HepG2 (cell line): ENCODE data around the gene MSMB. TPM values are rescaled to one million over a fixed set of nuclear protein-coding genes. Genes with fewer than 3 reads are reported as not detected.

Experiments
- ASH2L ChIP-seq: fragments of 300-600, 200-600 bp; sonication (generic); IDR thresholded peaks from 2 replicates; pipeline ENCODE4 v1.7.0; 2017; ENCODE audit warnings: low read depth, mild to moderate bottlenecking, moderate library complexity, mixed read lengths, low read length; ENCODE audit not compliant: insufficient read length
- ATRX ChIP-seq: sonication (generic); formaldehyde crosslinking; IDR thresholded peaks from 2 replicates; pipeline ENCODE4 v1.4.0; 2020; ENCODE audit warnings: missing genetic modification reagents, borderline replicate concordance
- BHLHE40 ChIP-seq: IDR thresholded peaks from 2 replicates; pipeline ENCODE4 v1.6.1; 2011; ENCODE audit warnings: low read length, improper control_type of control experiment
- CREB1 ChIP-seq, 2 experiments: fragments of 450-650 bp in 1 of 2; IDR thresholded peaks; 2 replicates each; pipeline ENCODE4 v1.6.1; 2016 to 2017; ENCODE audit warnings: control low read depth in 1 of 2, mild to moderate bottlenecking in 1 of 2, missing compliant biosample characterization in 1 of 2, missing genetic modification characterization in 1 of 2
- CTCF ChIP-seq: sonication (generic); formaldehyde crosslinking; IDR thresholded peaks from 2 replicates; pipeline ENCODE4 v1.5.0; 2020; ENCODE audit warnings: mild to moderate bottlenecking, missing genetic modification reagents, moderate library complexity
- FOXA1 ChIP-seq, 2 experiments: fragments of 450-650 bp in 1 of 2; sonication (generic) in 1 of 2; formaldehyde crosslinking in 1 of 2; IDR thresholded peaks; 2 replicates each; pipeline versions ENCODE4 v1.4.0 to v1.6.1; 2016 to 2020; ENCODE audit warnings: missing genetic modification reagents in 1 of 2
- GZF1 ChIP-seq: sonication (generic); formaldehyde crosslinking; IDR thresholded peaks from 2 replicates; pipeline ENCODE4 v1.5.1; 2020; ENCODE audit warnings: mild to moderate bottlenecking, missing genetic modification reagents
- HMG20B ChIP-seq: conservative IDR thresholded peaks from 2 replicates; pipeline ENCODE4 v1.6.1; 2016; ENCODE audit warnings: missing genetic modification reagents, missing compliant biosample characterization
- ISL2 ChIP-seq: sonication (generic); formaldehyde crosslinking; IDR thresholded peaks from 2 replicates; pipeline ENCODE4 v1.5.0; 2020; ENCODE audit warnings: missing genetic modification reagents
- JUND ChIP-seq: sonication (generic); formaldehyde crosslinking; IDR thresholded peaks from 2 replicates; pipeline ENCODE4 v1.8.0; 2022; ENCODE audit warnings: mild to moderate bottlenecking, missing genetic modification reagents
- MEIS1 ChIP-seq: sonication (generic); formaldehyde crosslinking; IDR thresholded peaks from 2 replicates; pipeline ENCODE4 v1.9.0; 2021; ENCODE audit warnings: mild to moderate bottlenecking, missing genetic modification reagents, moderate library complexity, borderline replicate concordance
- NFKB2 ChIP-seq: sonication (generic); formaldehyde crosslinking; IDR thresholded peaks from 2 replicates; pipeline ENCODE4 v1.4.0; 2020; ENCODE audit warnings: missing genetic modification reagents, borderline replicate concordance
- NONO ChIP-seq, 2 experiments: fragments of 450-650 bp in 1 of 2; sonication (generic) in 1 of 2; formaldehyde crosslinking in 1 of 2; IDR thresholded peaks in 1 of 2; conservative IDR thresholded peaks in 1 of 2; 2 replicates each; pipeline versions ENCODE4 v1.6.1 to v1.8.0; 2017 to 2022; ENCODE audit warnings: mild to moderate bottlenecking in 1 of 2, missing genetic modification reagents in 1 of 2, moderate library complexity in 1 of 2
- PRDM15 ChIP-seq: sonication (generic); formaldehyde crosslinking; IDR thresholded peaks from 2 replicates; pipeline ENCODE4 v1.4.0; 2020; ENCODE audit warnings: missing genetic modification reagents
- RARG ChIP-seq: sonication (generic); formaldehyde crosslinking; IDR thresholded peaks from 2 replicates; pipeline ENCODE4 v1.4.0; 2020; ENCODE audit warnings: low read depth, mild to moderate bottlenecking, missing genetic modification reagents
- SMARCE1 ChIP-seq: fragments of 450-650 bp; IDR thresholded peaks from 2 replicates; pipeline ENCODE4 v1.6.1; 2017; ENCODE audit warnings: borderline replicate concordance
- SNRNP70 ChIP-seq: fragments of 200-400 bp; formaldehyde crosslinking; IDR thresholded peaks from 2 replicates; pipeline ENCODE4 v1.6.1; 2017; ENCODE audit warnings: mild to moderate bottlenecking, low read depth, low read length, moderate library complexity
- SRF ChIP-seq: IDR thresholded peaks from 2 replicates; pipeline ENCODE4 v1.6.1; 2011; ENCODE audit warnings: mild to moderate bottlenecking, low read depth, low read length, moderate library complexity
- USF2 ChIP-seq, 2 experiments: sonication (generic) in 1 of 2; formaldehyde crosslinking in 1 of 2; IDR thresholded peaks; 2 replicates each; pipeline versions ENCODE4 v1.5.1 to v1.6.1; 2011 to 2020; ENCODE audit warnings: borderline replicate concordance in 1 of 2, low read depth in 1 of 2, low read length in 1 of 2, mild to moderate bottlenecking in 1 of 2, missing genetic modification reagents in 1 of 2, moderate library complexity in 1 of 2
- ZBTB1 ChIP-seq: sonication (generic); formaldehyde crosslinking; IDR thresholded peaks from 2 replicates; pipeline ENCODE4 v1.4.0; 2020; ENCODE audit warnings: missing genetic modification reagents, borderline replicate concordance
- ZFYVE20 ChIP-seq: sonication (generic); formaldehyde crosslinking; IDR thresholded peaks from 2 replicates; pipeline ENCODE4 v1.8.0; 2023; ENCODE audit warnings: low read depth, mild to moderate bottlenecking, moderate library complexity, missing genetic modification reagents, borderline replicate concordance
- ZNF230 ChIP-seq: sonication (generic); formaldehyde crosslinking; IDR thresholded peaks from 2 replicates; pipeline ENCODE4 v1.4.0; 2020; ENCODE audit warnings: mild to moderate bottlenecking, missing genetic modification reagents
- ZNF367 ChIP-seq: sonication (generic); formaldehyde crosslinking; IDR thresholded peaks from 2 replicates; pipeline ENCODE4 v1.4.0; 2020; ENCODE audit warnings: missing genetic modification reagents, borderline replicate concordance
- polyA plus RNA-seq, 8 experiments: library from polyadenylated mRNA; depleted of rRNA in 3 of 8; stranded (reverse) in 7 of 8; unstranded in 1 of 8; fragments of >200 nt; fragmentation: Illumina TruSeq in 4 of 8; extraction: Trizol in 4 of 8; gene quantifications; 2 replicates each; pipeline versions ENCODE4 v1.2.1 to v1.2.3, GENCODE V29; 2011 to 2016; ENCODE audit warnings: low read depth in 4 of 8, missing spikeins in 1 of 8, mixed read lengths in 1 of 8; ENCODE audit not compliant: insufficient read depth in 1 of 8
- total RNA-seq, 5 experiments: library from RNA; depleted of rRNA; stranded (reverse); fragments of >200 nt; fragmentation: Illumina TruSeq; extraction: Trizol; gene quantifications; 2 replicates each; pipeline ENCODE4 v1.2.3, GENCODE V29; 2016; ENCODE audit warnings: low read depth in 1 of 5

Gene MSMB
- total and polyA plus RNA-seq, 2 of the 13 experiments (the other 11 are each of a cell fraction or from before 2014, with no cell fraction given) = 0.84 TPM; not detected in 1

- TF ChIP-seq GZF1 = no peak
- no peak for TF ChIP-seq USF2 (IDR thresholded peaks at IDR 0.05; ENCODE audit: low read depth, low read length)
- TF ChIP-seq USF2 (CRISPR knock-in tag; IDR thresholded peaks at IDR 0.05; ENCODE audit: borderline replicate concordance) = no peak
- no peak for TF ChIP-seq ZBTB1 (CRISPR knock-in tag)
- no peak for TF ChIP-seq ASH2L
- TF ChIP-seq JUND (CRISPR knock-in tag) = no peak
- TF ChIP-seq NFKB2 = no peak
- no peak for TF ChIP-seq NONO (IDR thresholded peaks at IDR 0.05)
- TF ChIP-seq NONO (CRISPR knock-in tag; conservative IDR thresholded peaks at IDR 0.05) = no peak
- no peak for TF ChIP-seq ZFYVE20 (CRISPR knock-in tag)
- TF ChIP-seq BHLHE40 = no peak
- TF ChIP-seq CTCF (CRISPR knock-in tag) = no peak
- no peak; the same call in 1 of the 2 replicates for TF ChIP-seq ZNF230 (CRISPR knock-in tag)
- no peak for TF ChIP-seq ZNF367 (CRISPR knock-in tag)
- no peak for TF ChIP-seq SMARCE1
- no peak for TF ChIP-seq FOXA1 (IDR thresholded peaks at IDR 0.05)
- no peak for TF ChIP-seq FOXA1 (CRISPR knock-in tag; IDR thresholded peaks at IDR 0.05)
- no peak for TF ChIP-seq SRF
- TF ChIP-seq MEIS1 (CRISPR knock-in tag) = no peak
- TF ChIP-seq RARG (CRISPR knock-in tag) = no peak
- TF ChIP-seq ATRX (CRISPR knock-in tag) = no peak
- no peak for TF ChIP-seq ISL2
- no peak for TF ChIP-seq SNRNP70
- TF ChIP-seq CREB1 (IDR thresholded peaks at IDR 0.05) = no peak
- no peak for TF ChIP-seq CREB1 (CRISPR knock-in tag; IDR thresholded peaks at IDR 0.05)
- 0 out of 2 replicates have a peak, but pooled peaks have one; percentile 36 for TF ChIP-seq HMG20B
- no peak for TF ChIP-seq PRDM15
Observed at GRCh38 chr10:46033602-46034011, 12.5 kb downstream of the MSMB start (continued).
